ENCODE data around the gene PLAGL1. TPM values are rescaled to one million over a fixed set of nuclear protein-coding genes. Genes with fewer than 3 reads are reported as not detected.

Gene PLAGL1
- total and polyA plus RNA-seq, 2 of the 8 experiments (the other 6 are each of a cell fraction or from before 2014, with no cell fraction given): 0.94 to 1.1 TPM

GRCh38 chr6:143964674-143965081 lies 43.4 kb downstream of the PLAGL1 start:
- no peak overlapping the region for H2BK120ac ChIP-seq (replicated peaks; ENCODE audit: low read depth, low read length)
- H2BK5ac ChIP-seq (ENCODE audit: low read depth, low read length): no peak overlapping the region
- no peak overlapping the region for H4K5ac ChIP-seq (ENCODE audit: insufficient read length, low read depth, low read length)
- no peak overlapping the region for H2BK20ac ChIP-seq (ENCODE audit: low read length)
- no peak overlapping the region for H3K4me3 ChIP-seq (ENCODE audit: extremely low read depth in 1 of 4, insufficient read depth in 2 of 4, low read depth in 3 of 4, low read length in 4 of 4)
- no peaks in the 10 kb centered on the region for H3K23me2 ChIP-seq (ENCODE audit: low read depth, low read length)
- H3K36me3 ChIP-seq (ENCODE audit: control insufficient read depth in 2 of 4, insufficient read depth in 4 of 4, low read length in 3 of 4): no peaks in the 10 kb centered on the region
- peaks cover 8 to 51% (median 38%) of the 10 kb centered on the region in 4 experiments; a peak in 6 of 7 replicates for H3K4me1 ChIP-seq (replicated peaks in 1 of 4; ENCODE audit: control insufficient read depth in 3 of 4, insufficient read depth in 4 of 4, low read length in 3 of 4)
- H2AK5ac ChIP-seq (ENCODE audit: low read depth, low read length): no peak overlapping the region
- peak; percentile 88; the same call in 1 of the 2 replicates for TF ChIP-seq TCF12 (IDR thresholded peaks at IDR 0.05; ENCODE audit: low read depth, low read length)
- 0 out of 2 replicates have a peak, but pooled peaks have one; percentile 17 for TF ChIP-seq SP1 (IDR thresholded peaks at IDR 0.05; ENCODE audit: low read depth, low read length)
- TF ChIP-seq CTCF (IDR thresholded peaks at IDR 0.05; ENCODE audit: control extremely low read depth in 1 of 3, insufficient read depth in 1 of 3, low read depth in 1 of 3, low read length in 3 of 3): no peak
- peaks cover 8% of the 10 kb centered on the region in 2 experiments for H4K20me1 ChIP-seq (replicated peaks in 1 of 2; ENCODE audit: control insufficient read depth in 1 of 2, insufficient read depth in 2 of 2, low read length in 2 of 2)
- CTCF ChIA-PET (ENCODE audit: partially characterized antibody): interaction anchor here (4.2 to 18.3 kb wide), 4 partner anchors 9 to 48 kb away, joined by 24 to 591 read pairs (median 74); no protein-coding TSS in a partner anchor
- peak overlapping the region in 1 of 2 experiments; percentile 23; a peak in 1 of 4 replicates for H3K4me2 ChIP-seq (ENCODE audit: insufficient read depth in 1 of 2, low read depth in 2 of 2, low read length in 2 of 2)
- no peak overlapping the region for H3K27ac ChIP-seq (ENCODE audit: low read depth, low read length)
- no peak overlapping the region; the same call in 1 of the 2 replicates for H2BK12ac ChIP-seq (ENCODE audit: low read depth, low read length)
- FAIRE-seq: no peak
- H4K91ac ChIP-seq (replicated peaks; ENCODE audit: insufficient read length, low read length): no peak overlapping the region
- H4K8ac ChIP-seq (ENCODE audit: extremely low read depth, insufficient read depth, low read length): no peak overlapping the region
- no peak for DNase-seq (ENCODE audit: low read depth in 1 of 2, low spot score in 2 of 2)
- H3K79me2 ChIP-seq (ENCODE audit: control insufficient read depth in 1 of 2, insufficient read depth in 2 of 2, low read length in 2 of 2): no peaks in the 10 kb centered on the region
- no peaks in the 10 kb centered on the region for H3K79me1 ChIP-seq (ENCODE audit: low read depth, low read length)
- no peak overlapping the region for H2AFZ ChIP-seq (ENCODE audit: low read length)
- H2BK15ac ChIP-seq (ENCODE audit: low read length): no peak overlapping the region
- no peak overlapping the region for H3K9ac ChIP-seq (replicated peaks in 1 of 4; ENCODE audit: extremely low read depth in 1 of 4, low read depth in 3 of 4, low read length in 3 of 4)
- WGBS, 2 experiments (ENCODE audit: extremely low coverage in 1 of 2, insufficient coverage in 1 of 2, insufficient read length in 1 of 2, insufficient replicate concordance in 2 of 2, low coverage in 1 of 2, low lambda C conversion rate in 2 of 2, missing lambda C conversion rate in 1 of 2): 5% methylated on average over 5 of the region's 6 CpGs; no CpG with 5 or more reads in 1 of the 2 experiments
- POLR2A ChIA-PET (ENCODE audit: partially characterized antibody): interaction anchor here (3.7 kb wide), 1 partner anchor 8 kb away, joined by 19 read pairs; no protein-coding TSS in a partner anchor
- H3K9me3 ChIP-seq (ENCODE audit: insufficient read depth in 2 of 2, low read depth in 1 of 2, low read length in 1 of 2): no peaks in the 10 kb centered on the region
- no peak overlapping the region for H3K14ac ChIP-seq (ENCODE audit: insufficient read length)
- H3K23ac ChIP-seq (ENCODE audit: insufficient read length): no peak overlapping the region
- no peak overlapping the region for H3K56ac ChIP-seq (replicated peaks; ENCODE audit: insufficient read length, low read depth, low read length)
- H3K27me3 ChIP-seq (replicated peaks in 1 of 4; ENCODE audit: control insufficient read depth in 3 of 4, extremely low read depth in 1 of 4, insufficient read depth in 3 of 4, low read length in 3 of 4): peaks cover 82 to 100% (median 97%) of the 10 kb centered on the region in 4 experiments
- no peak overlapping the region for H3K4ac ChIP-seq (replicated peaks; ENCODE audit: insufficient read length, low read depth, low read length)
- H3K18ac ChIP-seq (ENCODE audit: extremely low read depth, low read length): no peak overlapping the region
